Hepatocyte (in vitro differentiated cells): ENCODE data around the gene FAM222B.

Source experiments
- CTCF ChIP-seq: fragments of 200-600 bp; sonication (generic); IDR thresholded peaks from 2 replicates; pipeline ENCODE4 v1.5.1; 2016; ENCODE audit warnings: antibody characterized with exemption, mild to moderate bottlenecking; ENCODE audit not compliant: poor library complexity
- EZH2phosphoT487 ChIP-seq: fragments of 200-600 bp; sonication (generic); IDR thresholded peaks from one replicate; pipeline ENCODE4 v1.6.1; 2018; ENCODE audit warnings: antibody characterized with exemption, mild to moderate bottlenecking, low read depth, moderate library complexity; ENCODE audit not compliant: unreplicated experiment, severe bottlenecking

GRCh38 chr17:28737770-28738679 lies 104.6 kb downstream of the FAM222B start:
- no peak for TF ChIP-seq CTCF
- no peak for TF ChIP-seq EZH2phosphoT487
